Glutamatergic neuron (in vitro differentiated cells): Measurements from ENCODE around the gene FAM184A. TPM values are rescaled to one million over a fixed set of nuclear protein-coding genes. Genes with fewer than 3 reads are reported as not detected.

Experiments used
- DNase-seq: peaks from one replicate; pipeline ENCODE4 v3.0.0; 2022
- H3K27ac Mint-ChIP-seq: one replicate; pipeline ENCODE4 v1.8.0; 2020; ENCODE audit warnings: mild to moderate bottlenecking, mixed read lengths, inconsistent platforms; ENCODE audit not compliant: unreplicated experiment
- H3K27me3 Mint-ChIP-seq: one replicate; pipeline ENCODE4 v1.8.0; 2020; ENCODE audit warnings: mild to moderate bottlenecking, moderate library complexity, mixed read lengths, inconsistent platforms; ENCODE audit not compliant: unreplicated experiment
- H3K36me3 Mint-ChIP-seq: one replicate; pipeline ENCODE4 v1.8.0; 2020; ENCODE audit warnings: mild to moderate bottlenecking, mixed read lengths, inconsistent platforms; ENCODE audit not compliant: unreplicated experiment
- H3K4me1 Mint-ChIP-seq: one replicate; pipeline ENCODE4 v1.8.0; 2020; ENCODE audit warnings: mild to moderate bottlenecking, low read depth, mixed read lengths, inconsistent platforms; ENCODE audit not compliant: unreplicated experiment
- H3K4me3 Mint-ChIP-seq: one replicate; pipeline ENCODE4 v1.8.0; 2020; ENCODE audit warnings: mild to moderate bottlenecking, mixed read lengths, inconsistent platforms; ENCODE audit not compliant: unreplicated experiment
- H3K9me3 Mint-ChIP-seq: one replicate; pipeline ENCODE4 v1.8.0; 2020; ENCODE audit warnings: mild to moderate bottlenecking, moderate library complexity, mixed read lengths, inconsistent platforms; ENCODE audit not compliant: unreplicated experiment
- CTCF ChIP-seq: fragments of 200-600 bp; sonication (generic); IDR thresholded peaks from one replicate; pipeline ENCODE4 v1.5.0; 2021; ENCODE audit not compliant: partially characterized antibody, unreplicated experiment
- total RNA-seq: library from RNA; stranded (reverse); fragmentation: NEBNext Ultra II Directional; extraction: Animal tissue kit (Norgen Biotek cat#: 25700); gene quantifications from one replicate; pipeline ENCODE4 v1.2.1, GENCODE V29; 2021; ENCODE audit not compliant: unreplicated experiment

Gene FAM184A
- total RNA-seq, 1 donor from 2014 or later: 20.0 TPM

GRCh38 chr6:118982575-118982911 lies 95.9 kb downstream of the FAM184A start:
- Mint-ChIP-seq H3K27ac (no peak overlapping the region), H3K27me3 (no peaks in the 10 kb centered on the region), H3K4me1 (no peaks in the 10 kb centered on the region)

GRCh38 chr6:118981884-118982574 lies 96.4 kb downstream of the FAM184A start:
- no peak for TF ChIP-seq CTCF

More at GRCh38 chr6:118982575-118982911, 95.9 kb downstream of the FAM184A start:
- no peak for DNase-seq
- no peaks in the 10 kb centered on the region for H3K9me3 Mint-ChIP-seq
- TF ChIP-seq CTCF: no peak
- H3K36me3 Mint-ChIP-seq: peaks cover 4% of the 10 kb centered on the region
- H3K4me3 Mint-ChIP-seq: no peak overlapping the region

GRCh38 chr6:118980063-118980462 lies 98.4 kb downstream of the FAM184A start:
- H3K27ac Mint-ChIP-seq: no peak overlapping the region
- no peak overlapping the region for H3K4me3 Mint-ChIP-seq
- no peaks in the 10 kb centered on the region for H3K4me1 Mint-ChIP-seq
- TF ChIP-seq CTCF: no peak
- peaks cover 4% of the 10 kb centered on the region for H3K36me3 Mint-ChIP-seq
- H3K9me3 Mint-ChIP-seq: no peaks in the 10 kb centered on the region
- no peaks in the 10 kb centered on the region for H3K27me3 Mint-ChIP-seq
- DNase-seq: no peak

More at GRCh38 chr6:118981884-118982574, 96.4 kb downstream of the FAM184A start:
- no peaks in the 10 kb centered on the region for H3K4me1 Mint-ChIP-seq
- DNase-seq: no peak
- H3K27me3 Mint-ChIP-seq: no peaks in the 10 kb centered on the region
- H3K27ac Mint-ChIP-seq: no peak overlapping the region
- H3K4me3 Mint-ChIP-seq: no peak overlapping the region
- no peaks in the 10 kb centered on the region for H3K9me3 Mint-ChIP-seq
- peaks cover 4% of the 10 kb centered on the region for H3K36me3 Mint-ChIP-seq

- Mint-ChIP-seq H3K27ac (no peak overlapping the region), H3K9me3 (no peaks in the 10 kb centered on the region), H3K27me3 (no peaks in the 10 kb centered on the region), H3K36me3 (no peaks in the 10 kb centered on the region), H3K4me1 (no peaks in the 10 kb centered on the region), H3K4me3 (no peak overlapping the region)
- TF ChIP-seq CTCF: no peak
- DNase-seq: no peak
Measured at GRCh38 chr6:118974790-118975189, 103.7 kb downstream of the FAM184A start.

- H3K27ac Mint-ChIP-seq: no peak overlapping the region
- no peak for TF ChIP-seq CTCF
Measured at GRCh38 chr6:118971682-118972081, 106.8 kb downstream of the FAM184A start.

More at GRCh38 chr6:118971682-118972081, 106.8 kb downstream of the FAM184A start:
- Mint-ChIP-seq H3K36me3 (no peaks in the 10 kb centered on the region), H3K27me3 (no peaks in the 10 kb centered on the region), H3K4me3 (no peak overlapping the region), H3K9me3 (no peaks in the 10 kb centered on the region), H3K4me1 (no peaks in the 10 kb centered on the region)
- no peak for DNase-seq
